Fibroblast of skin of right quadriceps (primary cell): ENCODE measurements around the gene C17orf107.

Experiments used
- DNase-seq: peaks from one replicate; pipeline ENCODE4 v3.0.0-alpha.2; 2013

The C17orf107 gene

DNA sequence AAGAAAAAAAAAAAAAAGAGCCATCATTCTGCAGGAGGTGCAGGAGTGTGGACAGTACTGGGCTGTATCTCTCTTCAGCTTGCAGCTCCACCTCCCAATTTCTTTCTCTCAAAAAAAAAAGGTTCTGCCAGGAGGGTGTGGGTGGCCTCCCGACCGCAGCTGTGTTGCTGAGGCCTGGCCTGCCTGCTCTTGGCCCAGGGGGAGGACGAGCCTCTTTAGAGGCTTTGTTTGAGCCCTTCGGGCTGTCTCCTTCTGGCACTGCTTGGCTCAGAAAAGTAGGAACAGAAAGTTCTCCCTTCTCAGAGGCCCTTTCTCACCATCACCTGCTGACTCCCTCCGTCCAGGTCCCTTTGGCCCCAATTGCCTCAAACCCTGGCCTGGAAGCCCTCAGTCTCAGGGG lies 22.2 kb upstream of the C17orf107 start:
- no peak for DNase-seq

DNA sequence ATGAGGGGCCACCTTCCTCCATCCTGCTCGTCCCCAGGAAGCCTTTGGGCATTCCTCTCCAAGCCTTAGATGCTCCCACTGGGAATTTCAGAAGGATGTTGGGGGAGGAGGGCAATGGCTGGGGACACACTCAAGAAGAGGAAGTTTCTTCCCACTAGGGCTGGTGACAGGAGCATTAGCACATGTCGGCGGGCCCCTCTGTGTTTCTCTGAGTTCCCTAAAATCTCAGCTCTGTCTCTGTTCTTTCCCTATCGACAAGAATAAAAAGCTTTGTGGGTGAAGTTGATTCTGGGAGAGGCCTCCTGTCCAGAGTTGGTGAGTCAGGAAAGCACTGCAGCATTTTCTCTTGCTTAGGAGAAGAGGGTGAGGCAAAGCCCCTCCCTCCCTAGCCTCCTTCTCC lies 19.7 kb upstream of the C17orf107 start:
- DNase-seq, result no peak

DNA sequence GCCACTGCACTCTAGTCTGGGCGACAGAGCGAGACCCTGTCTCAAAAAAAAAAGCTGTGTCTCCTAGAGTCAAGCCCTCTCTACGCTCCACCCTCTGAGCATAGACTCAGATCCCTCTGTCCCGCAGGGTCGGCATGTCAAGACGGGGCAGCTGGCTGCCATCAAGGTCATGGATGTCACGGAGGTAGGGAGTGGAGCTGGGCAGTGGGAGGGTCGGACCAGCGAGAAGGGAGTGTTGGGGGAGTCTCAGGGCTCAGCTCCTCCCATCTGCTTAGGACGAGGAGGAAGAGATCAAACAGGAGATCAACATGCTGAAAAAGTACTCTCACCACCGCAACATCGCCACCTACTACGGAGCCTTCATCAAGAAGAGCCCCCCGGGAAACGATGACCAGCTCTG lies 18.5 kb upstream of the C17orf107 start:
- DNase-seq, result no peak

GRCh38 chr17:4881761-4882555 lies 17.4 kb upstream of the C17orf107 start:
- DNase-seq, result no peak

- no peak for DNase-seq
These were observed 14.8 kb upstream of the C17orf107 start for GRCh38 chr17:4884489-4884888.

GRCh38 chr17:4886830-4887229 lies 12.5 kb upstream of the C17orf107 start:
- no peak for DNase-seq

DNA sequence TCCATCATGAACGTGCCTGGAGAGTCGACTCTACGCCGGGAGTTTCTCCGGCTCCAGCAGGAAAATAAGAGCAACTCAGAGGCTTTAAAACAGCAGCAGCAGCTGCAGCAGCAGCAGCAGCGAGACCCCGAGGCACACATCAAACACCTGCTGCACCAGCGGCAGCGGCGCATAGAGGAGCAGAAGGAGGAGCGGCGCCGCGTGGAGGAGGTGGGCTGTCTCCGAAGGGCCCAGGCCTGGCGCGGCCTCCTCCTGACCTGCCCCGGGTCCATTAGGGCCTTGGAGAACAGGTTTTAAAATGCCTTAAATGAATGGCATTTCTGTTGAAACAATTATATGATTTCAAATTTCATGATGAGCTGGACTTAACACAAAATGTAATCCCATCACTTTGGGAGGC lies 11.8 kb upstream of the C17orf107 start:
- DNase-seq, result no peak

GRCh38 chr17:4891411-4892410 lies 7.6 kb upstream of the C17orf107 start:
- DNase-seq, result no peak

- DNase-seq, result no peak
These were observed 6.7 kb upstream of the C17orf107 start for GRCh38 chr17:4892499-4893221.

DNA sequence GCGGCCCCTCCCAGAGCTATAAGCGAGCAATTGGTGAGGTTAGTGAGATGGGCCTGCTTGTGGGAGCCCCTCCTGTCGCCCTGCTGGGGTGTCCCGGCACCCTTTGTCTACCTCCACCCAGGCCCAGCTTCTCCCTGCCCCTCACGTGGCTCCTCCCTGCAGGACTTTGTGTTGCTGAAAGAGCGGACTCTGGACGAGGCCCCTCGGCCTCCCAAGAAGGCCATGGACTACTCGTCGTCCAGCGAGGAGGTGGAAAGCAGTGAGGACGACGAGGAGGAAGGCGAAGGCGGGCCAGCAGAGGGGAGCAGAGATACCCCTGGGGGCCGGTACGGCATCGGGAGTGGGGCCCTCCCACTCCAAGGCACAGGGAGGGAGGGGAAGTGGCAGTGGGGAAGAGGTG lies 6.1 kb upstream of the C17orf107 start:
- no peak for DNase-seq

- DNase-seq, result no peak
These were observed 5.4 kb upstream of the C17orf107 start for GRCh38 chr17:4893721-4894560.

GRCh38 chr17:4895121-4895520 lies 4.2 kb upstream of the C17orf107 start:
- no peak for DNase-seq

GRCh38 chr17:4895657-4896331 lies 3.5 kb upstream of the C17orf107 start:
- DNase-seq, result no peak

DNA sequence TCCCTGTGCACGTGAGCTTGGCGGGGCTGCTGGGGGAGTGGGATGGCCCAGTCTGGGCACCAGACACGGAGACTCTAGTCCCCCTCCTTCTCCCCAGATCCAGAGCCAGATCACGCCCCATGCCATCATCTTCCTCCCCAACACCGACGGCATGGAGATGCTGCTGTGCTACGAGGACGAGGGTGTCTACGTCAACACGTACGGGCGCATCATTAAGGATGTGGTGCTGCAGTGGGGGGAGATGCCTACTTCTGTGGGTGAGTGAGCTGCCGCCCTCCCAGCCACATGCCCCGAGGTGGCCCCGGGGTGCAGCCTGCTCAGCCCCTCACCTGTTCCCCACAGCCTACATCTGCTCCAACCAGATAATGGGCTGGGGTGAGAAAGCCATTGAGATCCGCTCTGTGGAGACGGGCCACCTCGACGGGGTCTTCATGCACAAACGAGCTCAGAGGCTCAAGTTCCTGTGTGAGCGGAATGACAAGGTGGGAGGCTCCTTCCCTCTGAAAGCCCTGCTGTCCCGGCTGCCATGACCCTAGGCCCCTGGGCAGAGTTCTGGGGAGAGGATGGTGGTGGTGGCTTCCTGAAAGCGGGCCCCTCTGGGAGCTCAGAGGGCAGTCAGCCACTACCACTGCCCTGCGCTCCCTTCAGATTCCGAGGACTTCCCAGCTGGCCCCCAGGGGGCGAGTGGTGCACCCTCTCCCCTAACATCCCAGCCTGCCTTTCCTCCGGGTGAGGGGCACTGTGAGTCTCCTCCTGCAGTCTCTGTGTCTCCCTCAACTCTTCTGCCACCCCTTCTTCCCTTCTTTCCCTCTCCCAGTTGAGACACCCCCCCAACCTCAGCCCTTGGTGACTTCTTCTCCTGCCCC lies 2.8 kb upstream of the C17orf107 start:
- no peak for DNase-seq

GRCh38 chr17:4897198-4897687 lies 2.1 kb upstream of the C17orf107 start:
- no peak for DNase-seq

DNA sequence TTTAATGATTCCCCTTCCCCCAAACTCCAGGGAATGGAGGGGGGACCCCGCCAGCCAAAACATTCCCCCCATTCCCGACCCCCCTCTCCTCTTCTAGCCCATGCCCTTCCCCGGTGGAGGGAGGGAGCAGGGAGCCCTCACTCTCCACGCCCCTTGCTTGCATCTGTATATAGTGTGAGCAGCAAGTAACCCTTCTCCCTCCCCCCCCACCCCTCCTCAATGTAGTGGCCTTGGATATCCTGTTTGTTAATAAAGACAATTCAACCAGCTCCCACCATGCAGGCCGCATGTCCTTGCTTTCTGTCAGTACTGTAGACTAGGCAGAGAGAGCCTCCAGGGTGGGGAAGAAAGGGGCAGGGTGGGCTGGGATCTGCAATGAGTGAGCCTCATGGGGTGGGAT lies 1.6 kb upstream of the C17orf107 start:
- DNase-seq, result no peak

- DNase-seq, result no peak
These were observed 985 bp upstream of the C17orf107 start for GRCh38 chr17:4898351-4898750.

- DNase-seq, result no peak
These were observed 409 bp upstream of the C17orf107 start for GRCh38 chr17:4898927-4899326.

DNA sequence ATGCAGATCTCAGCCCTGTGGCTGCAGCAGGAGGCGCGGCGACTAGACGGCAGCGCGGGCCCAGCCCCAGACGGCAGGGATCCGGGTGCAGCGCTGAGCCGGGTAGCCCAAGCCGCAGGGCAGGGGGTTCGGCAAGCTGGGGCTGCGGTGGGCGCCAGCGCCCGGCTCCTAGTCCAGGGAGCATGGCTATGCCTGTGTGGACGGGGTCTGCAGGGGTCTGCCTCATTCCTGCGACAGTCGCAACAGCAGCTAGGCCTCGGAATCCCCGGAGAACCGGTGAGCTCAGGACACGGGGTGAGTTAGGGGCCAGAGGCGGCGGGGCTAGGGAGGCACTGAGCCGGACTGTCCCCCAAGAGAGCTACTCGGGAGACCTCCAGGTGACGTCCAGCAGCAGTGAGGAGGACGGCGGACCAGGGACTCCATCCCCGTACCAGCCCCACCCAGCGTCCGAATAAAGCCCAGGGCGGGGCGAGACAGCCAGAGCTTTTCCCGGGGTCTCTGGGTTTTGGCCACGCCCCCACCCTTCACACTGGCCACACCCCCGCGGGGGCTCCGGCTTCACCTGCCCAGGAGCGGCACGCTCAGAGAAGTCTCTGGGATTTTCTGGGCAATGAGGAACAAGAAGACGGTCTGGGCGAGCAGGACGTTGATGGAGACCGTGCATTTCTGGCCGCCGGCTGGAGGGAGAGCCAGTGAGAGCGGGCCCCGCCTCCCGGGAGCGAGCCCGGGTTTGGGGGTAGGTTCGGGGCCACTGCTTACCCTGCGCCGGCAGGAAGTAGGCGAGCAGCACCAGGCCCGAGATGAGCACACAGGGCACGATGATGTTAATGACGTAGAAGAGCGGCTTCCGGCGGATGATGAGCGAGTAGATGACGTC lies 1.1 kb downstream of the C17orf107 start:
- DNase-seq, result peak; percentile 15
